ACC112 (cell line): ENCODE data around the gene AP2B1.
A peak's percentile ranks its signal among the peaks of the same experiment; 100 is the strongest.

Experiments
- H2AFZ ChIP-seq: fragments of 200-600 bp; sonication (generic); one replicate; pipeline ENCODE4 v1.6.0; 2017; ENCODE audit warnings: antibody characterized with exemption, low read length; ENCODE audit not compliant: unreplicated experiment
- H3K27ac ChIP-seq: fragments of 200-600 bp; sonication (generic); 2 replicates; pipeline ENCODE4 v1.5.1; 2014; ENCODE audit warnings: low read depth, mild to moderate bottlenecking, antibody characterized with exemption, low read length, moderate library complexity
- H3K27me3 ChIP-seq: fragments of 200-600 bp; sonication (generic); 2 replicates; pipeline ENCODE4 v1.6.1; 2014; ENCODE audit warnings: mild to moderate bottlenecking, antibody characterized with exemption, low read length, moderate library complexity, mixed read lengths; ENCODE audit not compliant: insufficient read depth
- H3K36me3 ChIP-seq: fragments of 200-600 bp; sonication (generic); 2 replicates; pipeline ENCODE4 v1.6.1; 2016; ENCODE audit warnings: mild to moderate bottlenecking, antibody characterized with exemption, low read length, moderate library complexity, mixed read lengths; ENCODE audit not compliant: insufficient read depth
- H3K4me1 ChIP-seq: fragments of 200-600 bp; sonication (generic); one replicate; pipeline ENCODE4 v1.6.1; 2016; ENCODE audit warnings: low read length, mixed read lengths; ENCODE audit not compliant: insufficient read depth, unreplicated experiment, control insufficient read depth
- H3K4me3 ChIP-seq: fragments of 200-600 bp; sonication (generic); 2 replicates; pipeline ENCODE4 v1.5.1; 2014; ENCODE audit warnings: mild to moderate bottlenecking, low read depth, low read length
- H3K79me2 ChIP-seq: fragments of 200-600 bp; sonication (generic); one replicate; pipeline ENCODE4 v1.6.0; 2016; ENCODE audit warnings: low read length; ENCODE audit not compliant: control insufficient read depth, unreplicated experiment, insufficient read depth

AP2B1 gene

GRCh38 chr17:35627417-35627816, 40.3 kb downstream of the AP2B1 start:
- Histone ChIP-seq H3K4me1 (peaks cover 15% of the 10 kb centered on the region), H3K36me3 (peaks cover 17% of the 10 kb centered on the region), H3K27ac (no peak overlapping the region), H3K27me3 (no peaks in the 10 kb centered on the region), H3K4me3 (no peak overlapping the region), H3K79me2 (peaks cover 3% of the 10 kb centered on the region), H2AFZ (no peak overlapping the region)

DNA sequence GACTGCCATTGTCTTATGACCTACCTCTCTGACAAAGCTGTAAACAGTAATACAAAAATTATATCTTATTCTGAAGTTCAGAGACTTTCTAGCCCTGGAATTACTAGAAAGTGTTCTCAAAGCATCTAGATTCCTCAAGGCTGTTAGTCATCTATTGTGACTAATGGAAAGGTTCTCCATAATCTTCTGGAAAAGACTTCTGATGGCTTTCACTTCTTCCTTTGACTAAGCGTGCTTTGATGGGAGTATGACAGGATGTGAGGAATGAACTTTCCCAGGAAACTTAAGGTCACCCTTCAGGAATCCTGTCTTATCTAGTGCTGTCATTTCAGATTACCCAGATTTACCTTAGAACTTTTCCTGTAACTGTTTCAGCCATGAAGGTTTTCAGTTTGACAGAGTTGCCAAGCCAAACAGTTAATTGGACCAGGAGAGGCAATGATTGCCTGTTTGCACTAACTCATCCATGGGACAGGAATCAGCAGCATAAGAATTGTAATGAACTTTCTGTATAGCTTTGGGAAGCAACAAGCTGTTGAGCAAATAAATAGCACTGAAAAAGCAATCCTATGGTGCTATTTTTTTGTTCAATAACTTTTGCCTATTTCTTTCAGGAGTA, 43.5 kb downstream of the AP2B1 start:
- H3K4me1 ChIP-seq = peaks cover 15% of the 10 kb centered on the region
- no peaks in the 10 kb centered on the region for H3K27me3 ChIP-seq
- H3K4me3 ChIP-seq = no peak overlapping the region
- H3K27ac ChIP-seq = peak overlapping the region; percentile 61
- H3K36me3 ChIP-seq = peaks cover 7% of the 10 kb centered on the region
- no peak overlapping the region for H2AFZ ChIP-seq
- H3K79me2 ChIP-seq = peaks cover 3% of the 10 kb centered on the region

- Histone ChIP-seq H3K27ac (no peak overlapping the region), H2AFZ (no peak overlapping the region), H3K4me1 (no peaks in the 10 kb centered on the region), H3K79me2 (no peaks in the 10 kb centered on the region), H3K4me3 (no peak overlapping the region), H3K36me3 (peaks cover 37% of the 10 kb centered on the region), H3K27me3 (no peaks in the 10 kb centered on the region)
These were observed 53.9 kb downstream of the AP2B1 start for GRCh38 chr17:35641032-35641431.

- Histone ChIP-seq H3K27ac (no peak overlapping the region), H2AFZ (no peak overlapping the region), H3K36me3 (peaks cover 32% of the 10 kb centered on the region), H3K4me3 (no peak overlapping the region), H3K27me3 (no peaks in the 10 kb centered on the region), H3K4me1 (no peaks in the 10 kb centered on the region), H3K79me2 (peaks cover 3% of the 10 kb centered on the region)
These were observed 58.8 kb downstream of the AP2B1 start for GRCh38 chr17:35645923-35646322.

GRCh38 chr17:35651467-35651866, 64.3 kb downstream of the AP2B1 start:
- H3K27me3 ChIP-seq = no peaks in the 10 kb centered on the region
- peaks cover 12% of the 10 kb centered on the region; the same call in 1 of the 2 replicates for H3K36me3 ChIP-seq
- no peak overlapping the region for H3K4me3 ChIP-seq
- H3K79me2 ChIP-seq = peaks cover 14% of the 10 kb centered on the region
- no peak overlapping the region for H3K27ac ChIP-seq
- H2AFZ ChIP-seq = no peak overlapping the region
- H3K4me1 ChIP-seq = no peaks in the 10 kb centered on the region

- Histone ChIP-seq H3K4me3 (no peak overlapping the region), H3K27me3 (no peaks in the 10 kb centered on the region), H3K79me2 (peaks cover 11% of the 10 kb centered on the region), H3K36me3 (peaks cover 18% of the 10 kb centered on the region), H3K27ac (no peak overlapping the region), H3K4me1 (no peaks in the 10 kb centered on the region), H2AFZ (no peak overlapping the region)
These were observed 66.7 kb downstream of the AP2B1 start for GRCh38 chr17:35653619-35654361.

GRCh38 chr17:35655303-35655702, 68.2 kb downstream of the AP2B1 start:
- Histone ChIP-seq H3K4me1 (no peaks in the 10 kb centered on the region), H3K36me3 (peaks cover 24% of the 10 kb centered on the region), H3K4me3 (no peak overlapping the region), H2AFZ (no peak overlapping the region), H3K27me3 (no peaks in the 10 kb centered on the region), H3K27ac (no peak overlapping the region), H3K79me2 (peaks cover 11% of the 10 kb centered on the region)

- H3K4me1 ChIP-seq = no peaks in the 10 kb centered on the region
- H2AFZ ChIP-seq = no peak overlapping the region
- no peaks in the 10 kb centered on the region for H3K27me3 ChIP-seq
- H3K27ac ChIP-seq = no peak overlapping the region
- peaks cover 18% of the 10 kb centered on the region for H3K36me3 ChIP-seq
- no peaks in the 10 kb centered on the region for H3K79me2 ChIP-seq
- no peak overlapping the region for H3K4me3 ChIP-seq
These were observed 73.8 kb downstream of the AP2B1 start for GRCh38 chr17:35660902-35661301.

DNA sequence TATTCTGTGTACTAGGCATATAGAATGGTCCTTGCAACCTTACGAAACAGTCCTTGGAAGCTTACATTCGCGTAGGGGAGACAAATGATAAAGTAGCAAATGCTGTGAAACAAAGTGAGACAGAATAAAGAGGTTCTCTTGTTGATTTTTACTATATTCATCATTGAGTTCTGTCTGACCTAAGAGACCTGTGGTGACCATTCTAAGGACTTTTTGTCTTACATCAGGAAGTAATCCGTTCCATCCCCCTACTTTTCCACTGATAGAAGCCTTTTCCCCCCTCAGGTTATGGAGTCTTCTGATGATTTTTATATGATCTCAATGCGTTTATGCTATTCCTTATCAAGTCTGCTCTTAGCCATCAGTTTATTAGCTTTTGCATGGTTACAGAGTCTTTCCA, 77.6 kb downstream of the AP2B1 start:
- Histone ChIP-seq H3K4me3 (no peak overlapping the region), H3K36me3 (peaks cover 10% of the 10 kb centered on the region), H3K4me1 (no peaks in the 10 kb centered on the region), H3K79me2 (no peaks in the 10 kb centered on the region), H3K27ac (no peak overlapping the region), H2AFZ (no peak overlapping the region), H3K27me3 (no peaks in the 10 kb centered on the region)

DNA sequence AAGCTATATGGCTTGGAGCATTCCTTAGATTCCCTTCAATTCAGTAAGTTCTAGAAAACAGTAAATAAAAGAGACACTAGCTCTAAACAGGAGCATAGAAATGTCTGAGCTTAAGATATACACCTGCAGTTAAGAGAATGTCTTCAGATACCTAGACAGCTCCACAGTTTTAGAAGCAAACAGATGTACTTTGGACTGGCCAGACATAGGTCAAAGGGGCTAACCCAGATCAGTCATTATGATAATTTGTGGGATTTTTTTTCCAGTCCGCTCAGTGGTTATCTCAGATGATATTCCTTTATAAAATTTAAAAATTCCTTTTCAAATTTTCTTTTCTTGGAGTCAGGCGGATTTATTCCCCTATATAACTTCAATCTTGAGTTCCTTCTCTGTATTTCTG, 78.5 kb downstream of the AP2B1 start:
- Histone ChIP-seq H3K4me3 (no peak overlapping the region), H3K36me3 (peaks cover 6% of the 10 kb centered on the region), H3K27me3 (no peaks in the 10 kb centered on the region), H3K4me1 (no peaks in the 10 kb centered on the region), H2AFZ (no peak overlapping the region), H3K27ac (no peak overlapping the region), H3K79me2 (peaks cover 3% of the 10 kb centered on the region)

DNA sequence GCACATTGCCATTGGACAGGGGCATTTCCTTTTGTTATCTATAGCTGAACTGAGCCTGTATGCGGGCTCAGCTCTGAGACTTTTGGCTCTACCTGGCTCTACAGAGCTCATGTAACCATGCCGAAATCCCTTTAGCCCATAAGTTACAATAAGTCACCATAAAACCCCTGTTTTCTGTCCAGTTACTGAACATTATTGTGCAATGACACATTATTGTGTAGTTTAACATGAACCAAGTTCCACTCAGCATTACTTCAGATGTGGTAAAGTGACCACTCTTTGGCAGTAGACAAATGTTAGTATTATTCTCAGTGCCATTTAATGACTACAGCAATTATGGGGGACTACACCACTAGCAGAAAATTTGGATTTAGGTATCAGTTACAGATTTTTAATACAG, 78.9 kb downstream of the AP2B1 start:
- H3K79me2 ChIP-seq = peaks cover 3% of the 10 kb centered on the region
- no peak overlapping the region for H2AFZ ChIP-seq
- H3K27me3 ChIP-seq = no peaks in the 10 kb centered on the region
- H3K4me1 ChIP-seq = no peaks in the 10 kb centered on the region
- no peak overlapping the region for H3K27ac ChIP-seq
- no peak overlapping the region for H3K4me3 ChIP-seq
- H3K36me3 ChIP-seq = peaks cover 6% of the 10 kb centered on the region
